Karpas-422 (cell line): ENCODE results near the gene STUM. TPM values are rescaled to one million over a fixed set of nuclear protein-coding genes. Genes with fewer than 3 reads are reported as not detected.
A peak's percentile ranks its signal among the peaks of the same experiment; 100 is the strongest.

Experiments used
- DNase-seq: peaks from one replicate; pipeline ENCODE4 v3.0.0-alpha.2; 2015
- H2AFZ ChIP-seq: fragments of 200-600 bp; sonication (generic); 2 replicates; pipeline ENCODE4 v1.6.1; 2014; ENCODE audit warnings: antibody characterized with exemption, low read length, mixed read lengths
- H3K27ac ChIP-seq: fragments of 200-600 bp; sonication (generic); 2 replicates; pipeline ENCODE4 v1.5.1; 2014; ENCODE audit warnings: mild to moderate bottlenecking, low read length, moderate library complexity
- H3K27me3 ChIP-seq: fragments of 200-600 bp; sonication (generic); 2 replicates; pipeline ENCODE4 v1.6.1; 2014; ENCODE audit warnings: low read length, mixed read lengths
- H3K36me3 ChIP-seq: fragments of 200-600 bp; sonication (generic); 2 replicates; pipeline ENCODE4 v1.6.1; 2014; ENCODE audit warnings: low read length, mixed read lengths; ENCODE audit not compliant: insufficient read depth
- H3K4me1 ChIP-seq: fragments of 200-600 bp; sonication (generic); 2 replicates; pipeline ENCODE4 v1.6.1; 2014; ENCODE audit warnings: mild to moderate bottlenecking, low read length, mixed read lengths
- H3K4me2 ChIP-seq: fragments of 200-600 bp; sonication (generic); 2 replicates; pipeline ENCODE4 v1.6.1; 2014; ENCODE audit warnings: low read length, low read depth, mild to moderate bottlenecking; ENCODE audit not compliant: poor library complexity, severe bottlenecking
- H3K4me3 ChIP-seq: fragments of 200-600 bp; sonication (generic); 2 replicates; pipeline ENCODE4 v1.5.1; 2014; ENCODE audit warnings: mild to moderate bottlenecking, antibody characterized with exemption, low read length, mixed read lengths
- H3K79me2 ChIP-seq: fragments of 200-600 bp; sonication (generic); 2 replicates; pipeline ENCODE4 v1.6.1; 2014; ENCODE audit warnings: mild to moderate bottlenecking, low read length, mixed read lengths
- H3K9ac ChIP-seq: fragments of 200-600 bp; sonication (generic); 2 replicates; pipeline ENCODE4 v1.6.0; 2014; ENCODE audit warnings: low read length
- H3K9me2 ChIP-seq: fragments of 200-600 bp; sonication (generic), shearing (Covaris generic); replicated peaks from 2 replicates; pipeline ENCODE4 v1.6.0; 2014; ENCODE audit warnings: mild to moderate bottlenecking, low read length, moderate library complexity; ENCODE audit not compliant: insufficient read depth
- H3K9me3 ChIP-seq: fragments of 300-700, 200-600 bp; sonication (generic); 2 replicates; pipeline ENCODE4 v1.6.1; 2014; ENCODE audit warnings: low read length, mixed read lengths
- H4K20me1 ChIP-seq: fragments of 200-600 bp; sonication (generic); 2 replicates; pipeline ENCODE4 v1.6.1; 2014; ENCODE audit warnings: mild to moderate bottlenecking, antibody characterized with exemption, low read length, low read depth; ENCODE audit not compliant: insufficient read depth
- total RNA-seq: library from RNA; depleted of rRNA; stranded (reverse); fragments of >200 nt; shearing (Covaris generic); gene quantifications from 2 replicates; pipeline ENCODE4 v1.2.3, GENCODE V29; 2014; ENCODE audit warnings: low replicate concordance

The STUM gene
- total RNA-seq, 1 experiment from 2014 or later = 0.15 TPM

- peaks cover 44% of the 10 kb centered on the region for H3K36me3 ChIP-seq
- no peak overlapping the region for H3K4me2 ChIP-seq
- no peaks in the 10 kb centered on the region for H4K20me1 ChIP-seq
- no peak overlapping the region for H2AFZ ChIP-seq
- no peaks in the 10 kb centered on the region for H3K9me3 ChIP-seq
- no peak overlapping the region for H3K27ac ChIP-seq
- H3K4me3 ChIP-seq = no peak overlapping the region
- 0 out of 2 replicates have a peak overlapping the region, but pooled peaks have one; percentile 9 for H3K9ac ChIP-seq
- H3K79me2 ChIP-seq = no peaks in the 10 kb centered on the region
- no peaks in the 10 kb centered on the region for H3K9me2 ChIP-seq
- no peak for DNase-seq
- no peaks in the 10 kb centered on the region for H3K27me3 ChIP-seq
- peaks cover 41% of the 10 kb centered on the region for H3K4me1 ChIP-seq
Measured at GRCh38 chr1:226631229-226632000, 82.9 kb downstream of the STUM start.

- H3K27me3 ChIP-seq = no peaks in the 10 kb centered on the region
- H2AFZ ChIP-seq = no peak overlapping the region
- H3K4me2 ChIP-seq = peak overlapping the region; percentile 61
- H3K4me1 ChIP-seq = peaks cover 32% of the 10 kb centered on the region
- H3K9me2 ChIP-seq = no peaks in the 10 kb centered on the region
- peak overlapping the region; percentile 64 for H3K9ac ChIP-seq
- peak; percentile 72 for DNase-seq
- H3K36me3 ChIP-seq = peaks cover 49% of the 10 kb centered on the region
- H3K9me3 ChIP-seq = no peaks in the 10 kb centered on the region
- H3K27ac ChIP-seq = no peak overlapping the region
- peak overlapping the region; percentile 29; the same call in 1 of the 2 replicates for H3K4me3 ChIP-seq
- H4K20me1 ChIP-seq = no peaks in the 10 kb centered on the region
- no peaks in the 10 kb centered on the region for H3K79me2 ChIP-seq
Measured at GRCh38 chr1:226632169-226632879, 83.8 kb downstream of the STUM start.

DNA sequence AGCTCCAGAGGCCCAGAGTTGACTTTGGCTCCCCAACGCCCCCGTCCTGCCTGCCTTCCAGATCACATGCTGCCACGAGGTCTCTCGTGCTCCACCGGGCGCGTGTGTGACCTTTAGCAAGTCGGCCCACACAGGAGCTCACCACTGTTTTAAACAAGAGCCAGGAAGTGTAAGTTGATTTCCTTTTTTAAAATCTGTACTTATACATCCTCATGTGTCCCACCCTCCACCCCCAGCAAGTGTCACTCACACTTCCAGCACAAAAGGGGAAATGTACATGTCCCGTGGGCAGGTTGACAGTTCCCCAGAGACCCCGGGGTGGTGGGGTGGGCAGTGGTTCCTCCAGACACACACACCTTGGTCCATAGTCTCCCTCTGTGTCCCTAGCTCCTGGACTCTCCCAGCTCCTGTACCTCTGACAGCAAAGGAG is 84.4 kb downstream of the STUM start:
- Histone ChIP-seq H3K27ac (no peak overlapping the region), H4K20me1 (no peaks in the 10 kb centered on the region), H3K9ac (peak overlapping the region; percentile 64), H3K4me2 (peak overlapping the region; percentile 61), H3K9me2 (no peaks in the 10 kb centered on the region), H2AFZ (no peak overlapping the region), H3K36me3 (peaks cover 54% of the 10 kb centered on the region), H3K4me3 (peak overlapping the region; percentile 29; the same call in 1 of the 2 replicates), H3K79me2 (no peaks in the 10 kb centered on the region), H3K9me3 (no peaks in the 10 kb centered on the region), H3K4me1 (peaks cover 26% of the 10 kb centered on the region), H3K27me3 (no peaks in the 10 kb centered on the region)
- peak; percentile 86 for DNase-seq

DNA sequence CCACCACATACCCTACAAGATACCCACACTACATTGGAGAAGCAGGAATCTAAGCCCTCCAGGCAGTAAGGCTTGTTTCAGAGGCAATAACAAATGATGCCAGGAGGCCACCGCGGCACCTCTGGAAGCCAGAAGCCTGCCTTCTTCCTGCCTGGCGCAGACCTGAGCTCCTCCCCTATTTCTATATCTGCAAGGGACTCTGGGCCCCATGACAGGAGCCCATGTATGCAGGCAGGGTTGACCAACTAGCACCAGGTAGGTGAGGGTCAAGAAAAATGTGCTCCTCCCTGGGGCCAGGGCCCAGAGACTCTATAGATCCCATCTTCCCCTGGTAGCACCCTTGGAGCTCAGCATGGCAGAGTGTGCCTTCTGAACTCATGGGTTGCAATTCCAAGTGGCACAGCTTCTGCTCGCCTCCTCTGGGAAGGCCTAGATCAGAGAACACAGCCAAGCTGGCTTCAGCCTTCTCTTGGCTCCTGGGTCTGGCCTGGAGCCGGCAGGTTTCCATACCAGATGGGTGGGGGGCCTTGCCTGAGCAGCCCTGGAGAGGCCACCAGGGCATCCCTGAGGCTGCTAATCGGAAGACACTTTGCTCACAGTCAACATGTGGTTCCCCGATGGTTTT is 85.1 kb downstream of the STUM start:
- no peaks in the 10 kb centered on the region for H3K27me3 ChIP-seq
- peak overlapping the region; percentile 61 for H3K4me2 ChIP-seq
- H3K9ac ChIP-seq = peak overlapping the region; percentile 64
- H3K36me3 ChIP-seq = peaks cover 61% of the 10 kb centered on the region
- H2AFZ ChIP-seq = no peak overlapping the region
- H4K20me1 ChIP-seq = no peaks in the 10 kb centered on the region
- H3K9me2 ChIP-seq = no peaks in the 10 kb centered on the region
- no peaks in the 10 kb centered on the region for H3K79me2 ChIP-seq
- H3K9me3 ChIP-seq = no peaks in the 10 kb centered on the region
- DNase-seq = peak; percentile 65
- peaks cover 19% of the 10 kb centered on the region for H3K4me1 ChIP-seq
- H3K27ac ChIP-seq = no peak overlapping the region
- peak overlapping the region; percentile 29; the same call in 1 of the 2 replicates for H3K4me3 ChIP-seq

DNA sequence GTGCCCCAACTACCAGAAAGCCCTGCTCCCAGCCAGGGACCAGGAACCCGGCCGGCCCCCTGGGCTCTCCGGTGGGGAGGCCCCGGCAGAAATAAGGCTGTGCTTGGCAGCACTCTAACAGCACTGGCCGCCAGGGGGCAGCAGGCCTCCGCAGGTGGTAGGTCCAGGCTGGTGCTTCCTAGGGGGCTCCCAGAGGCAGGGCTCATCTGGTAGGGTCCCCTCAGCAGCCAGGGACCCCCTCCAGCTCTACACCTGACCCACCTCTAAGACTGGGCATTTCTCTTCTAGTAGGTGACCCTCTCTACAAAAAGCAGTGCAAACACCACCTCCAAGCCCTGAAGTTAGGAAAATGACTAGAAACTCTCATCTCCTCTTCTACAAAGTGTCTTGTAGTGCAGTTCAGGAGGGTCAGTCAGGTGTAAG is 85.6 kb downstream of the STUM start:
- Histone ChIP-seq H3K9ac (peak overlapping the region; percentile 64), H3K4me2 (peak overlapping the region; percentile 61), H2AFZ (no peak overlapping the region)

GRCh38 chr1:226634611-226635246 is 86.2 kb downstream of the STUM start:
- H3K4me2 ChIP-seq = peak overlapping the region; percentile 61
- H3K27ac ChIP-seq = no peak overlapping the region
- no peaks in the 10 kb centered on the region for H3K9me3 ChIP-seq
- H2AFZ ChIP-seq = no peak overlapping the region
- no peaks in the 10 kb centered on the region for H4K20me1 ChIP-seq
- DNase-seq = no peak
- no peaks in the 10 kb centered on the region for H3K27me3 ChIP-seq
- H3K9me2 ChIP-seq = no peaks in the 10 kb centered on the region
- H3K79me2 ChIP-seq = peaks cover under 1% of the 10 kb centered on the region; the same call in 1 of the 2 replicates
- H3K36me3 ChIP-seq = peaks cover 68% of the 10 kb centered on the region
- peak overlapping the region; percentile 64 for H3K9ac ChIP-seq
- no peak overlapping the region; the same call in 1 of the 2 replicates for H3K4me3 ChIP-seq
- peaks cover 8% of the 10 kb centered on the region for H3K4me1 ChIP-seq

More for the DNA sequence above, 85.6 kb downstream of the STUM start:
- H3K4me1 ChIP-seq = peaks cover 14% of the 10 kb centered on the region
- no peaks in the 10 kb centered on the region for H3K9me2 ChIP-seq
- peaks cover 63% of the 10 kb centered on the region for H3K36me3 ChIP-seq
- no peaks in the 10 kb centered on the region for H3K9me3 ChIP-seq
- no peaks in the 10 kb centered on the region for H3K79me2 ChIP-seq
- peak; percentile 90 for DNase-seq
- peak overlapping the region; percentile 29; the same call in 1 of the 2 replicates for H3K4me3 ChIP-seq
- H3K27ac ChIP-seq = no peak overlapping the region
- H3K27me3 ChIP-seq = no peaks in the 10 kb centered on the region
- no peaks in the 10 kb centered on the region for H4K20me1 ChIP-seq

DNA sequence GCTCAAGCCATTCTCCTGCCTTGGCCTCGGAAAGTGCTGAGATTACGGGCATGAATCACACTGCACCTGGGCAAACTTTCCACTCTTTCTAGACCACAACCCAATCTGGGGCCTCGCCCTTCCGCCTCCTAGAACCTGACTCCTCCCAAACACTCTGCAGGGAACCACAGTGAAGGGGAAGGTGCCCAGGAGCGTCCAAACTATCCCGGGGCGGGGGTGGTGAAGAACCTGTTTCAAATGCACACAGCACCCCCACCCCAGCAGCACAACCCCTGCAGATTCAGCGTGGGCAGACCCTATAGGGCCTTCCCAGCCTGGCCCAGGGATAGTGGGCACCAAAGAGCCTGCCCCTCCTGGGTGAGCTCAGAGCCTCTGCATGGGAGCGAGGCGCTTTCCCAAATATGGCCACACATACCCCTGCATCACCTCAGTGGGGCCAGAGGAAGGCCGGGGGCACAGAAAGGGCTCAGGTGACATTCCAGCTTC is 86.9 kb downstream of the STUM start:
- Histone ChIP-seq H3K4me1 (peaks cover under 1% of the 10 kb centered on the region), H3K9me2 (no peaks in the 10 kb centered on the region), H3K9me3 (no peaks in the 10 kb centered on the region), H3K27me3 (no peaks in the 10 kb centered on the region), H3K27ac (no peak overlapping the region), H3K4me3 (no peak overlapping the region; the same call in 1 of the 2 replicates), H3K36me3 (peaks cover 68% of the 10 kb centered on the region), H3K9ac (peak overlapping the region; percentile 35), H4K20me1 (no peaks in the 10 kb centered on the region), H2AFZ (no peak overlapping the region), H3K79me2 (peaks cover 4% of the 10 kb centered on the region; the same call in 1 of the 2 replicates), H3K4me2 (peak overlapping the region; percentile 61)
- peak; percentile 56 for DNase-seq
